ENCODE measurements around the gene QSOX2.
A peak's percentile ranks its signal among the peaks of the same experiment; 100 is the strongest.

QSOX2 gene, protein sequence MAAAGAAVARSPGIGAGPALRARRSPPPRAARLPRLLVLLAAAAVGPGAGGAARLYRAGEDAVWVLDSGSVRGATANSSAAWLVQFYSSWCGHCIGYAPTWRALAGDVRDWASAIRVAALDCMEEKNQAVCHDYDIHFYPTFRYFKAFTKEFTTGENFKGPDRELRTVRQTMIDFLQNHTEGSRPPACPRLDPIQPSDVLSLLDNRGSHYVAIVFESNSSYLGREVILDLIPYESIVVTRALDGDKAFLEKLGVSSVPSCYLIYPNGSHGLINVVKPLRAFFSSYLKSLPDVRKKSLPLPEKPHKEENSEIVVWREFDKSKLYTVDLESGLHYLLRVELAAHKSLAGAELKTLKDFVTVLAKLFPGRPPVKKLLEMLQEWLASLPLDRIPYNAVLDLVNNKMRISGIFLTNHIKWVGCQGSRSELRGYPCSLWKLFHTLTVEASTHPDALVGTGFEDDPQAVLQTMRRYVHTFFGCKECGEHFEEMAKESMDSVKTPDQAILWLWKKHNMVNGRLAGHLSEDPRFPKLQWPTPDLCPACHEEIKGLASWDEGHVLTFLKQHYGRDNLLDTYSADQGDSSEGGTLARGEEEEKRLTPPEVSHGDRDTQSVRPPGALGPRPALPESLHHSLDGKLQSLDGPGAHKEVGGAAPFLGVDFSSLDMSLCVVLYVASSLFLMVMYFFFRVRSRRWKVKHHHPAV

DNA sequence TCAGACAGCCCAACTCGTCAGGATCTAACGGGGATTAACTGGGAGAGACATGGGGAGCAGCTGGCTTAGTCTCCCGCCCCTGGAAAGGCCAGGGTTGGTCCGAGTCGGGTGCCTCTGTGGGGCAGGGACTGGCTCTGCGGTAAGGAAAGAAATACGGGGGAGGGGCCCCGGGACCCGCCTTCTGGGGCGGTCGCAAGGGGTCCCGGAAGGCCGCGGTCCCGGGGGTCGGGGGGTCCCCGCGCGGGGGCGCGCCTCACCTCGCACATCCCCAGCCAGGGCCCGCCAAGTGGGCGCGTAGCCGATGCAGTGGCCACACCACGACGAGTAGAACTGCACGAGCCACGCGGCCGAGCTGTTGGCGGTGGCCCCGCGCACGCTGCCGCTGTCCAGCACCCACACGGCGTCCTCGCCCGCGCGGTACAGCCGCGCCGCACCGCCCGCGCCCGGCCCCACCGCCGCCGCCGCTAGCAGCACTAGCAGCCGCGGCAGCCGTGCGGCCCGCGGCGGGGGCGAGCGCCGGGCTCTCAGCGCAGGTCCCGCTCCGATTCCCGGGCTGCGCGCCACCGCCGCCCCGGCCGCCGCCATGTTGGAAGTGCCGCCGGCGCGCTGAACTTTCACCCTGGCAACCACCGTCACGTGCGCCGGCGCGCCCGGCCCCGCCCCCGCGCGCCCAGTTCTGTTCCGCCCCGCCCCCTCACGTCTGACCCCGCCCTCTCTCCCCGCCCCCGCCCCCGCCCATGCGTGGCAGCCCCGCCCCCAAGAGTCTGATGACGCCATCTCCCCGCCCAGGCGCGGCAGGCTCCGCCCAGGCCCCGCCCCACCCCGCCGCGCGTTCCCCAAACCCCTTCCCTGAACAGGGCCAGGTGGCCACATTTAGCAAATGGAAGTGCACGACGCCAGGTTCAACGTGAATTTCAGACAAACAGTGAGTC, at the start of gene QSOX2:
QSOX2 (minus strand) TSS at position 594 of the 932 bp plus-strand sequence; CDS start at position 585, 9 bp downstream.
- peak; percentile 53 for DNase-seq

- DNase-seq = no peak
Measured at GRCh38 chr9:136295055-136295454, 49.4 kb upstream of the QSOX2 start.

DNA sequence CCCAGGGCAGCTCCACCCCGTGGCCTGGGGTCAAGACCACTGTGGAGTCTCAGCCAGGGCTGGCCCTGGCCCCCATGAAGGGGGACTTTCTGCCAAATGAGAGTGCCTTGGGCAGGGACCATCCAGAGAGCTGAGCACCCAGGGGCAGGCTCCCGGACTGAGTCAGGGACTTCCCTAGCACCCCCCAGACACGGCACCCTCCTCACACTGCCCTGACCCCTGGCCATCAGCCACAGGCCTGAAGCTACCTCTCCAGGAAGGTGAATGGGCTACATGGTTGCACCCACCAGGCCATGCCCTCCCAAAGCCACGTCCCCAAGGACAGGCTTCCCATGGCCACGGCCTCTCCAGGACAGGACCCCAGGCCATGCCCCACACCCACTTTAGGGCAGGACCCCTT, 48.8 kb upstream of the QSOX2 start:
- no peak for DNase-seq

DNA sequence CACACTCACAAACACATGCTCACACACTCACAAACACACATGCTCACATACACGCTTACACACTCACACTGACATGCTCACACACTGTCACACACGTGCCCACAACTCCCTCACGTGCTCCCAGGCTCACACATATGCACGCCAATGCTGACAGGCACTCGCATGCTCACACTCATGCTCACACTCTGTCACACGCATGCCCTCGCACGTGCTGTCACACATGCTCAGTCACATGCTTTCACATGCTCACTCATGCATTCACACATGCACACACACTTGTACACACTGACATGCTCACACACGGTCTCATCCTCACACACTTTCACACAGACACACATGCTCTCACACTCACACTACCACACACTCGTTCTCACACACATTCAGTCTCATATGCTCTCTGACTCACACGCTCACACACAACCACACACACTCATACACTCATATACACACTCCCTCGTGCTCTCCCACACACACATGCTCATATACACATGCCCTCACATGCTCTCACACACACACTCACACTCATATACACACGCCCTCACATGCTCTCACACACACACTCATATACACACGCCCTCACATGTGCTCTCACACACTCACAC, 48.0 kb upstream of the QSOX2 start:
- no peak for DNase-seq

GRCh38 chr9:136292591-136293448, 47.2 kb upstream of the QSOX2 start:
- DNase-seq = no peak

- DNase-seq = no peak
Measured at GRCh38 chr9:136292026-136292538, 46.5 kb upstream of the QSOX2 start.

DNA sequence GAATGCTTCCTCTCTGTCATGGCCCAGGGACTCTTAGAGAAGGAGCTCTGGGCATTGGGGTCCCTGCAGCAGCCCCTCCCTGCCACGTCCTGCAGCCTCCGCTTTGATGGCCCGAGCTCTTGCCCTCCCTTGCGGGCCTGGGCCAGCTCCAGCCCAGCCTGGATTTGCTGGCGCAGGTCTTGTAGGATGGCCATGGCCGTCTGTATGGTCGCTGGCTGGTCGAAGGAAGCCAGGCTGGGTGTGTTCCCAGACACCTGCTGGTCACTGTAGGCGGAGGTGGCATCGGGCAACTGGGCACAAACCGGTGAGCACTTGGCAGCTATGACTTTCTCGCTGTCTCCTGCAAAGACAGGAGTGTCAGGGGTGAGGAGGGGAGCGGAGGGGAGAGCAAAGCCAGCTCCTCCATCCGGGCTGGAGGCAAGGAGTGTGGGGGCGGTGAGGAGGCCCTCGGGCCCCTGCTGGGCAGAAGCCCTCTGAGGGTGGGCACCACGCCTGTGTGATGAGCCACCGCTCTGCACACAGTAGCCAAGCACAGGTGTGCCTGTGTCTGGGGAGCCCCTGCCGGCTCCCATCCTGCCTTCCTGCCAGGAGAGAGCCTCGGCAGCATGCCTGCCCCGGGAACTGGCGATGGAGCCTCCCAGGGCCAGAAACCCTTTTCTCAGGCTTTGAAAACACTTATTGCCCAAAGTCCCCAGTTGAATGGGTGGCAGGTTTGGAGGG, 45.9 kb upstream of the QSOX2 start:
- no peak for DNase-seq

DNA sequence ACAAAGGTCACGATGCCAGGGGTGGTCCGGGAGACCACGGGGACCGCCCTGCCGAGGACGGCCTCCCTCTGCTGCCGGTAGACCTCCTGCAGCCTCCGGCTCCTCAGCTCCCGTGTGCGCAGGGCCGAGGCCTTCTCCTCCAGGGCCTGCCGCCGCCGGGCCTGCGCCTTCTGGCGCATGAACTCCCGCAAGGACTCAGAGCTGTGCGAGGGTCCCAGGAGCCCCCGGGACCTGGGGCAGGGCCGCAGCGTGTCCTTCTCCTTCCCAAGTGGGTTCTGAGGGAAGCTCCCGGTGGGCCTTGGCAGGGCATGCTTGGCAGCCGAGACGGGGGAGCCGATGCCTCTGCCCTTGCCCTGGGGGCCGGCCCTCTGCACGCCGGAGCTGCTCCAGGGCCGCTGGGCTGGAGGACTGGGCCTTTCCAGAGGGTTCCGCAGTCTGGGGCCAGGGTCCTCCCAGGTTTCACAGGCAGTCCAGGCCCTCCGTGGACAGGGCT, 44.9 kb upstream of the QSOX2 start:
- no peak for DNase-seq

- DNase-seq = no peak
Measured at GRCh38 chr9:136289651-136290507, 44.3 kb upstream of the QSOX2 start.

GRCh38 chr9:136287960-136288753, 42.5 kb upstream of the QSOX2 start:
- DNase-seq = no peak

- no peak for DNase-seq
Measured at GRCh38 chr9:136286987-136287379, 41.4 kb upstream of the QSOX2 start.

GRCh38 chr9:136286359-136286986, 40.9 kb upstream of the QSOX2 start:
- DNase-seq = no peak

- DNase-seq = no peak
Measured at GRCh38 chr9:136285501-136286358, 40.1 kb upstream of the QSOX2 start.

- DNase-seq = no peak
Measured at GRCh38 chr9:136284951-136285350, 39.3 kb upstream of the QSOX2 start.

DNA sequence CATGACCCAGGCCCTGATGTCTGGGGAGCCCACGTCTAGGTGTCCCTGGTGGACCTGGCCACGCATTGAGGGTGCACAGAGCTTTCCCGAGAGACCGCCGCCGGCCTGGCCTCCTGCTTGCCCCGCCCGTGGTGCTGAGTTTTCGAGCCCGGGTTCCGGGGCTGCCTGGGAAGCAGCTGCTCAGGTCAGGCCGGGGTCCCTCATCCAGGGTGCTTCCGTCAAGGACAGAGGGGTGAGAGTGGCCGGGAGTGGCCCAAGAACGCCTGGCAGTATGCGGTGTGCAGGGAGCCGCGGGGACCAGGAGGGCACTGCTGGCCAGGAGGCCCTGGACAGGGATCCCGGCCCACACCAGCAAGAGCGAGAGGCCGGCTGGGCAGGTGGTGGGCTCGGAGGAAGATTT, 38.7 kb upstream of the QSOX2 start:
- no peak for DNase-seq

GRCh38 chr9:136283291-136284235, 38.0 kb upstream of the QSOX2 start:
- peak; percentile 44 for DNase-seq

Data from SHP77 treated with DMSO at 0.1 percent for 48 hours (cell line).